ENCODE measurements around the gene PDGFA. TPM values are rescaled to one million over a fixed set of nuclear protein-coding genes. Genes with fewer than 3 reads are reported as not detected.
"Not testable (repeated sequence)": the region's sequence is repeated elsewhere in the genome, so short reads cannot be mapped to it uniquely, and the experiment has no call there.

The PDGFA gene
- total RNA-seq, 2 donors from 2014 or later = 175 to 219 TPM

DNA sequence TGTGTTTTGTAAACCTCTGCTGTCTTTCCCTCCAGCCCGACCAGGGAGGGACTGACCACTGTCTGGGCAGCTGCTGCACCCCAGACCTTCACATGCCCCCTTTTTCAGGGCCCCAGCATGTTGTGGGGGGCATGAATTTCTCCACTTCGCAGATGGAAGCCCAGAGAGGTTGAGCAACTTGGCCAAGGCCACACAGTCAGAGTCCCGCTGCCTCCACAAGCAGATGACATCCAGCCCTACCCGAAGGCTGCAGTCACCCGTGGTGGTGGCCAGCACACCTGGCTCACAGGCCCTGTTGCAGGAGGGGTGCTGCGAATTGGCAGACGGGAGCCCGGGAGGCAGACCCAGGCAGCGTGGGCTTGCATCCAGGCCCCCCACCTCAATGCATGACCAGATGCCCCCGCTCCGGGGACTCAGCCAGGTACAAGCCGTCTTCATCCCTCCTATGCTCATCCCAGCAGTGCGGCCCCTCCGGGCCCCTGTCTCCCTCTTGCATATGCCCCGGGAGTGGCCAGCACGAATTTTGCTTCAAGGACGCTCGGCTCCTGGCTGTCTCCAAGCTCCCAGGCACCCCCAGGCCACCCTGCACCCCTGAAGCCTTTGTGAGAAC is 36.0 kb upstream of the PDGFA start:
- ATAC-seq (ENCODE audit: insufficient number of reproducible peaks, low FRiP score, low read depth) (no peak), DNase-seq (ENCODE audit: low spot score) (no peak)
- H3K36me3 ChIP-seq = no peaks in the 10 kb centered on the region
- H3K4me3 ChIP-seq = no peak overlapping the region
- H3K27me3 ChIP-seq (replicated peaks; ENCODE audit: insufficient read depth) = no peaks in the 10 kb centered on the region
- TF ChIP-seq, protein P1, sequence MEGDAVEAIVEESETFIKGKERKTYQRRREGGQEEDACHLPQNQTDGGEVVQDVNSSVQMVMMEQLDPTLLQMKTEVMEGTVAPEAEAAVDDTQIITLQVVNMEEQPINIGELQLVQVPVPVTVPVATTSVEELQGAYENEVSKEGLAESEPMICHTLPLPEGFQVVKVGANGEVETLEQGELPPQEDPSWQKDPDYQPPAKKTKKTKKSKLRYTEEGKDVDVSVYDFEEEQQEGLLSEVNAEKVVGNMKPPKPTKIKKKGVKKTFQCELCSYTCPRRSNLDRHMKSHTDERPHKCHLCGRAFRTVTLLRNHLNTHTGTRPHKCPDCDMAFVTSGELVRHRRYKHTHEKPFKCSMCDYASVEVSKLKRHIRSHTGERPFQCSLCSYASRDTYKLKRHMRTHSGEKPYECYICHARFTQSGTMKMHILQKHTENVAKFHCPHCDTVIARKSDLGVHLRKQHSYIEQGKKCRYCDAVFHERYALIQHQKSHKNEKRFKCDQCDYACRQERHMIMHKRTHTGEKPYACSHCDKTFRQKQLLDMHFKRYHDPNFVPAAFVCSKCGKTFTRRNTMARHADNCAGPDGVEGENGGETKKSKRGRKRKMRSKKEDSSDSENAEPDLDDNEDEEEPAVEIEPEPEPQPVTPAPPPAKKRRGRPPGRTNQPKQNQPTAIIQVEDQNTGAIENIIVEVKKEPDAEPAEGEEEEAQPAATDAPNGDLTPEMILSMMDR (IDR thresholded peaks at IDR 0.05) = no peak
- no peaks in the 10 kb centered on the region for H3K9me3 ChIP-seq
- no peak overlapping the region for H3K27ac ChIP-seq
- H3K4me1 ChIP-seq (ENCODE audit: control insufficient read depth in 1 of 2, low read depth in 2 of 2) = peaks cover 0 to 21% of the 10 kb centered on the region in 2 donors

DNA sequence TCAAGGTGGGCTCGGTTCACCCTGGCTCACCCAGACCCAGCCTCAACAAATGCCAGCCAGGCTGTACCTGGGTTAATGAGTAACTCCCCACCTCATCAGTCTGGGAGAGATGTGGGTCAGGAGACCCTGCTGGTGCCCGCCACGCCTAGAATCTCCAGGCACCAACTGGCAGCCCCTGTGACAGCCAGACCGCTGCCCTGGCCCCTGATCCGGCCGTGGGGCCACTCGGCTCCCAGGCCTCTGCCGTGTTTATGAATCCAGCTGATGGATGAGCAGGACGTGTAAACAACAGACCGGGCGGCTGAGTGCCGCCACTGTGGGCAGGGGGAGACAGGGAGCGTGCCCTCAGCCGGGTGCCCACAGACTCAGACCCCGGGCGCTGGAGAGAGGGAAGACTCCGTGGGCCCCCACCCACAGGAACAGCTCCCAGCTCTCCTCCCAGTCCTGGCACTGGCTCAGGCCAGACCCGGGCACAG is 34.0 kb upstream of the PDGFA start:
- DNase-seq (ENCODE audit: low spot score) (no peak), ATAC-seq (ENCODE audit: insufficient number of reproducible peaks, low FRiP score, low read depth) (no peak)
- H3K27ac ChIP-seq = no peak overlapping the region
- no peaks in the 10 kb centered on the region for H3K9me3 ChIP-seq
- no peaks in the 10 kb centered on the region for H3K36me3 ChIP-seq
- no peak overlapping the region for H3K4me3 ChIP-seq
- peaks cover 0 to 20% of the 10 kb centered on the region in 2 donors for H3K4me1 ChIP-seq (ENCODE audit: control insufficient read depth in 1 of 2, low read depth in 2 of 2)
- TF ChIP-seq, protein P1 (IDR thresholded peaks at IDR 0.05) = no peak
- H3K27me3 ChIP-seq (replicated peaks; ENCODE audit: insufficient read depth) = no peaks in the 10 kb centered on the region

DNA sequence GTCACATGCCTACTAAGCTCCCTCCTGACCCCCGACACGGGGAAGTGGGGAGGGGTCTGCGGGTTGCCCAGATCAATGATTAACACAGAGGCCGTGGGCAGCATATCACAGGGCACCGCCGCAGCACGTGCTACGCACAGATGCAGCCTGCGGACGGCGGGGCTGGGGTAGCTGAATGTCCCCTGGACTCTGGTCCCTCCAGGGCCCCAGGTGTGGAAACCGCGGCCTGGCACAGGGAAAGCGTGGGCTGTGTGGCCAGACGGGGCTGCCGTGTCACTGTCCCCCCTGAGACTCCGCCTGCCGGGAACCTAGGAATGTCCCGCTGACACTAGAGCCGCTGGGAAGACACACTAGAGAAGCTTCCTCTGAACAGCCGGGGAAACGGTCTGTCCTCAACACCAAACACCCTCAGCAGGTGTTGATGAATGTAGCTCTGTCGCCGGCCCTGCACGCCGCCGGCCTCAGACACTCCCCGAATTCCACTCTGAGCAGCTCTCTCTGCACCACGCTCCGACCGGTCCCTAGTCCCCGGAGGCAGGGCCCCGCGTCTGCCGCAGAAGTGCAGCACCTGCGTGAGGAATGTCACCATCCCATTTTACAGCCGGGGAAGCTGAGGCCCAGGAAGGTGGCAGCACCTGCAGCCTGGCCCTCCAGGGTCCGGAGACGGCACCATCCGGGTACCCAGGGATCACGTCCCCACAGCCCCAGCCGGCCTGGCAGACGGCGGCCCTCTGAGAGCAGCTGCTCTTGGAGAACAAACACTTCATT is 33.4 kb upstream of the PDGFA start:
- H3K27ac ChIP-seq = no peak overlapping the region
- H3K4me3 ChIP-seq = no peak overlapping the region
- no peaks in the 10 kb centered on the region for H3K9me3 ChIP-seq
- H3K4me1 ChIP-seq (ENCODE audit: control insufficient read depth in 1 of 2, low read depth in 2 of 2) = peaks cover 0 to 13% of the 10 kb centered on the region in 2 donors
- no peaks in the 10 kb centered on the region for H3K27me3 ChIP-seq (replicated peaks; ENCODE audit: insufficient read depth)
- TF ChIP-seq, protein P1 (IDR thresholded peaks at IDR 0.05) = no peak
- DNase-seq (ENCODE audit: low spot score) = no peak
- ATAC-seq (ENCODE audit: insufficient number of reproducible peaks, low FRiP score, low read depth) = no peak
- no peaks in the 10 kb centered on the region for H3K36me3 ChIP-seq

DNA sequence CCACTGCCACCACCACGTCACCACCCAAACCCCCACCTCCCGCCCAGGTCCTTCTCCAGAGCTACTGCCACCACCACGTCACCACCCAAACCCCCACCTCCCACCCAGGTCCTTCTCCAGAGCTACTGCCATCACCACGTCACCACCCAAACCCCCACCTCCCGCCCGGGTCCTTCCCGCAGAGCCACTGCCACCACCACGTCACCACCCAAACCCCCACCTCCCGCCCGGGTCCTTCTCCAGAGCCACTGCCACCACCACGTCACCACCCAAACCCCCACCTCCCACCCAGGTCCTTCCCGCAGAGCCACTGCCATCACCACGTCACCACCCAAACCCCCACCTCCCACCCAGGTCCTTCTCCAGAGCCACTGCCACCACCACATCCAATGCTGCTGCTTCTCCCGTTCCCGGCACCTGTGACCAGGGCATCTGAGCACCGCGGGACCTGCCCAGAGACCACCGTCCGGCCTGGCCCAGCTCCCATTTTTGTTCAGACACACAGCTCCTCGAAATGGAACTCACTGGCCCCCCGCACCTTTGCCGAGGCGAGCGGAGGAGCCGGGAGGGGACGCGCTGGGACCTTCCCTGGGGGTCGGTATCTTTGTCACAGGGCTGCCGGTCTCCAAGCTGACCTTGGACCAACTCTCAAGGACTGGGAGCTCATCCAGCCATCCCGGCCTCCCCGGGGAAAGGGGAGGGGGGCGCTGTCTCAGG is 32.7 kb upstream of the PDGFA start:
- H3K27me3 ChIP-seq (replicated peaks; ENCODE audit: insufficient read depth); ATAC-seq (ENCODE audit: insufficient number of reproducible peaks, low FRiP score, low read depth); H3K9me3 ChIP-seq; DNase-seq (ENCODE audit: low spot score); H3K36me3 ChIP-seq; H3K4me1 ChIP-seq (ENCODE audit: control insufficient read depth in 1 of 2, low read depth in 2 of 2); H3K4me3 ChIP-seq; H3K27ac ChIP-seq: not testable (repeated sequence)

DNA sequence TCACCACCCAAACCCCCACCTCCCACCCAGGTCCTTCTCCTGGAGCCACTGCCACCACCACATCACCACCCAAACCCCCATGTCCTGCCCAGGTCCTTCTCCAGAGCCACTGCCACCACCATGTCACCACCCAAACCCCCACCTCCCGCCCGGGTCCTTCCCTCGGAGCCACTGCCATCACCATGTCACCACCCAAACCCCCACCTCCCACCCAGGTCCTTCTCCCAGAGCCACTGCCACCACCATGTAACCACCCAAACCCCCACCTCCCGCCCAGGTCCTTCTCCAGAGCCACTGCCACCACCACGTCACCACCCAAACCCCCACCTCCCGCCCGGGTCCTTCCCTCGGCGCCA is 31.9 kb upstream of the PDGFA start:
- ATAC-seq (ENCODE audit: insufficient number of reproducible peaks, low FRiP score, low read depth); DNase-seq (ENCODE audit: low spot score); H3K27me3 ChIP-seq (replicated peaks; ENCODE audit: insufficient read depth); H3K27ac ChIP-seq; H3K4me1 ChIP-seq (ENCODE audit: control insufficient read depth in 1 of 2, low read depth in 2 of 2); H3K36me3 ChIP-seq; H3K4me3 ChIP-seq; H3K9me3 ChIP-seq: not testable (repeated sequence)
